WTC11 (cell line): ENCODE measurements around the gene BMP6. TPM values are rescaled to one million over a fixed set of nuclear protein-coding genes. Genes with fewer than 3 reads are reported as not detected.

ENCODE experiments used
- ATAC-seq: fragments of 200-7000 bp; cut with Tn5 transposase; 2 replicates; pipeline ENCODE4 v1.10.0; 2021; ENCODE audit warnings: mild to moderate bottlenecking, moderate library complexity
- Bru-seq: library from RNA; stranded (reverse); fragments of 400-500 nt; gene quantifications from one replicate; lab custom pipeline; 2021; lab: Mats Ljungman, UMichigan
- CTCF ChIA-PET: fragments of 300-600 bp; sonication (Branson Sonifier 250); formaldehyde crosslinking; loops from one replicate; lab custom pipeline; 2021; ENCODE audit warnings: antibody characterized with exemption; lab: Charles Lee
- POLR2A ChIA-PET: fragments of 350-600 bp; sonication (Branson Sonifier 250); formaldehyde crosslinking; loops from one replicate; lab custom pipeline; 2021; ENCODE audit warnings: antibody characterized with exemption; lab: Charles Lee
- DNase-seq: peaks from one replicate; pipeline ENCODE4 v3.0.0; 2021; ENCODE audit warnings: low spot score
- H3K27ac Mint-ChIP-seq: 2 replicates; pipeline ENCODE4 v1.8.0; 2021; ENCODE audit warnings: mixed read lengths
- H3K27me3 Mint-ChIP-seq: 2 replicates; pipeline ENCODE4 v1.8.0; 2021; ENCODE audit warnings: low read depth, mild to moderate bottlenecking, moderate library complexity, mixed read lengths
- H3K36me3 Mint-ChIP-seq: 2 replicates; pipeline ENCODE4 v1.8.0; 2021; ENCODE audit warnings: mixed read lengths
- H3K4me1 Mint-ChIP-seq: 2 replicates; pipeline ENCODE4 v1.8.0; 2022; ENCODE audit warnings: mixed read lengths
- H3K4me3 Mint-ChIP-seq: 2 replicates; pipeline ENCODE4 v1.8.0; 2021; ENCODE audit warnings: mild to moderate bottlenecking, moderate library complexity, mixed read lengths
- H3K9me3 Mint-ChIP-seq: 2 replicates; pipeline ENCODE4 v1.8.0; 2021; ENCODE audit warnings: mixed read lengths
- ATF2 ChIP-seq: sonication (generic); formaldehyde crosslinking; IDR thresholded peaks from 2 replicates; pipeline ENCODE4 v1.8.1; 2022; ENCODE audit warnings: low read depth, missing genetic modification reagents, borderline replicate concordance
- ETV6 ChIP-seq: sonication (generic); formaldehyde crosslinking; IDR thresholded peaks from 2 replicates; pipeline ENCODE4 v1.8.1; 2022; ENCODE audit warnings: mild to moderate bottlenecking, missing genetic modification reagents
- FOXK1 ChIP-seq: sonication (generic); formaldehyde crosslinking; IDR thresholded peaks from 2 replicates; pipeline ENCODE4 v1.8.0; 2022; ENCODE audit warnings: mild to moderate bottlenecking, moderate library complexity, missing genetic modification reagents
- GTF2I ChIP-seq: fragments of 250-450 bp; sonication (Bioruptor Pico); conservative IDR thresholded peaks from 2 replicates; pipeline ENCODE4 v1.4.0; 2021; ENCODE audit warnings: mild to moderate bottlenecking
- HMGXB4 ChIP-seq: sonication (generic); formaldehyde crosslinking; IDR thresholded peaks from 2 replicates; pipeline ENCODE4 v1.8.1; 2023; ENCODE audit warnings: mild to moderate bottlenecking, moderate library complexity, missing genetic modification reagents
- IRF2 ChIP-seq: sonication (generic); formaldehyde crosslinking; IDR thresholded peaks from 2 replicates; pipeline ENCODE4 v1.8.0; 2022; ENCODE audit warnings: low read depth, missing genetic modification reagents, borderline replicate concordance
- MAX ChIP-seq: sonication (generic); formaldehyde crosslinking; IDR thresholded peaks from 2 replicates; pipeline ENCODE4 v1.8.0; 2022; ENCODE audit warnings: mild to moderate bottlenecking, missing genetic modification reagents
- NFYB ChIP-seq: sonication (generic); formaldehyde crosslinking; conservative IDR thresholded peaks from 2 replicates; pipeline ENCODE4 v1.8.0; 2022; ENCODE audit warnings: low read depth, missing genetic modification reagents
- NR3C1 ChIP-seq: sonication (generic); formaldehyde crosslinking; conservative IDR thresholded peaks from 2 replicates; pipeline ENCODE4 v1.8.1; 2023; ENCODE audit warnings: low read depth, mild to moderate bottlenecking, missing genetic modification reagents
- PRRX2 ChIP-seq: fragments of 250-450 bp; sonication (Bioruptor Pico); IDR thresholded peaks from 2 replicates; pipeline ENCODE4 v1.8.0; 2021; ENCODE audit warnings: mild to moderate bottlenecking
- RORB ChIP-seq: fragments of 250-450 bp; sonication (Bioruptor Pico); IDR thresholded peaks from 2 replicates; pipeline ENCODE4 v1.9.0; 2021; ENCODE audit warnings: mild to moderate bottlenecking
- SP1 ChIP-seq: sonication (generic); formaldehyde crosslinking; conservative IDR thresholded peaks from 2 replicates; pipeline ENCODE4 v1.8.1; 2022; ENCODE audit warnings: missing genetic modification reagents
- TEAD4 ChIP-seq: sonication (generic); formaldehyde crosslinking; IDR thresholded peaks from 2 replicates; pipeline ENCODE4 v1.8.0; 2022; ENCODE audit warnings: mild to moderate bottlenecking, missing genetic modification reagents
- TP53 ChIP-seq: sonication (generic); formaldehyde crosslinking; IDR thresholded peaks from 2 replicates; pipeline ENCODE4 v1.8.1; 2023; ENCODE audit warnings: mild to moderate bottlenecking, missing genetic modification reagents
- ZNF138 ChIP-seq: sonication (generic); formaldehyde crosslinking; conservative IDR thresholded peaks from 2 replicates; pipeline ENCODE4 v1.8.1; 2022; ENCODE audit warnings: mild to moderate bottlenecking, moderate library complexity, missing genetic modification reagents
- ZNF219 ChIP-seq: sonication (generic); formaldehyde crosslinking; IDR thresholded peaks from 2 replicates; pipeline ENCODE4 v1.8.0; 2023; ENCODE audit warnings: missing genetic modification reagents, mild to moderate bottlenecking, borderline replicate concordance
- ZNF317 ChIP-seq: sonication (generic); formaldehyde crosslinking; IDR thresholded peaks from 2 replicates; pipeline ENCODE4 v1.8.1; 2023; ENCODE audit warnings: low read depth, mild to moderate bottlenecking, moderate library complexity, missing genetic modification reagents, borderline replicate concordance
- ZNF416 ChIP-seq: fragments of 250-450 bp; sonication (Bioruptor Pico); IDR thresholded peaks from 2 replicates; pipeline ENCODE4 v1.9.0; 2021; ENCODE audit warnings: mild to moderate bottlenecking, inconsistent platforms
- long read RNA-seq, 3 experiments: library from RNA in 1 of 3; library from capped mRNA in 1 of 3; library from polyadenylated mRNA in 1 of 3; unstranded in 2 of 3; stranded (forward) in 1 of 3; transcript quantifications; one replicate each; pipeline ENCODE4 v2.0.0, GENCODE V29; 2021
- total RNA-seq: library from RNA; stranded (reverse); gene quantifications from 3 replicates; pipeline ENCODE4 v1.2.3, GENCODE V29; 2021
- TF ChIP-seq, protein P1 (sequence below): sonication (generic); formaldehyde crosslinking; IDR thresholded peaks from 2 replicates; pipeline ENCODE4 v1.8.0; 2022; ENCODE audit warnings: missing genetic modification reagents
- TF ChIP-seq, protein P2 (sequence below): sonication (generic); formaldehyde crosslinking; IDR thresholded peaks from 2 replicates; pipeline ENCODE4 v1.8.0; 2023; ENCODE audit warnings: missing genetic modification reagents
- TF ChIP-seq, protein P3 (sequence below): sonication (generic); formaldehyde crosslinking; IDR thresholded peaks from 2 replicates; pipeline ENCODE4 v1.8.1; 2023; ENCODE audit warnings: mild to moderate bottlenecking, missing genetic modification reagents

Gene BMP6
- total RNA-seq (1.0 to 1.2 TPM (median 1.1 TPM) in 3 replicates), Bru-seq, nascent RNA (percentile 32 among the genes with signal in this experiment)
- long read RNA-seq, experiment 1, transcript BMP6-201 (7 exons, 2,780 nt): major isoform, 6 of 6 reads
- long read RNA-seq, experiment 1, partial matches to known transcripts: 0 of 6 reads
- long read RNA-seq, experiment 1, other reads (novel, unspliced or antisense): 0 of 6 reads
- long read RNA-seq, experiment 2: 0 reads
- long read RNA-seq, experiment 3, partial matches to known transcripts: 0 of 1 reads
- long read RNA-seq, experiment 3, other reads (novel, unspliced or antisense): 1 of 1 reads

DNA sequence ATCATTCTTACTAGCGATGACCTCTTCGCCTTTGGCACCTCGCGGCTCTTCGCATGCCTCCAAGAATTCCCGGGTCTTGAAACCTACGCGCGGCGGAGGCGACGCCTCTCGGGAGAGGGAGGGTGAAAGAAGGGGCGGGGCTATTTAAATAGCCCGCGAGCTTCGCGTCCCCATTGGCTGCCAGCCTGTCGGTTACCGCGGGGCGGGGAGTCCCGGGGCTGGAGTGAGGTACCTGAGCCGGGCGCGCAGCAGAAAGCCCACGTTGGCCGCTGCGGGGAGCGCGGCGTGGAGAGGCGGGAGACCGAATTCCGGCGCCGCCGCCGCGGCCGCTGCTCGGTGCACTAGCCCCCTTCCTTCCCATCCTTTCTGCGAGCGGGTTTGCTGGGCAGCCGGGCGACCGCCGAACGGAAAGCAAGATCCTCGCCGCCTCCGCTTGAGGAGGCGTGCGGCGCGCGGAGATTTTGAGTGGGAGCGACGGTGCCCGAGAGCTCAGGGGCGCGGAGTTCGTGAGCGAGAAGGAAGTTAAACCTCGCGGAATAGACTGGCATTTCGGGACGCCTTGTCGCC is at the start of gene BMP6:
TSS of gene BMP6 (plus strand) at position 251 of the 567 bp plus-strand sequence. CDS start 857 bp downstream, outside the sequence.
- Mint-ChIP-seq H3K4me3 (peak within 1 kb of the TSS; percentile 74), H3K36me3 (no peaks in the 10 kb centered on the region), H3K9me3 (no peaks in the 10 kb centered on the region), H3K4me1 (peaks cover 23% of the 10 kb centered on the region), H3K27ac (no peak within 1 kb of the TSS), H3K27me3 (peaks cover 80% of the 10 kb centered on the region)
- TF ChIP-seq, protein P1, sequence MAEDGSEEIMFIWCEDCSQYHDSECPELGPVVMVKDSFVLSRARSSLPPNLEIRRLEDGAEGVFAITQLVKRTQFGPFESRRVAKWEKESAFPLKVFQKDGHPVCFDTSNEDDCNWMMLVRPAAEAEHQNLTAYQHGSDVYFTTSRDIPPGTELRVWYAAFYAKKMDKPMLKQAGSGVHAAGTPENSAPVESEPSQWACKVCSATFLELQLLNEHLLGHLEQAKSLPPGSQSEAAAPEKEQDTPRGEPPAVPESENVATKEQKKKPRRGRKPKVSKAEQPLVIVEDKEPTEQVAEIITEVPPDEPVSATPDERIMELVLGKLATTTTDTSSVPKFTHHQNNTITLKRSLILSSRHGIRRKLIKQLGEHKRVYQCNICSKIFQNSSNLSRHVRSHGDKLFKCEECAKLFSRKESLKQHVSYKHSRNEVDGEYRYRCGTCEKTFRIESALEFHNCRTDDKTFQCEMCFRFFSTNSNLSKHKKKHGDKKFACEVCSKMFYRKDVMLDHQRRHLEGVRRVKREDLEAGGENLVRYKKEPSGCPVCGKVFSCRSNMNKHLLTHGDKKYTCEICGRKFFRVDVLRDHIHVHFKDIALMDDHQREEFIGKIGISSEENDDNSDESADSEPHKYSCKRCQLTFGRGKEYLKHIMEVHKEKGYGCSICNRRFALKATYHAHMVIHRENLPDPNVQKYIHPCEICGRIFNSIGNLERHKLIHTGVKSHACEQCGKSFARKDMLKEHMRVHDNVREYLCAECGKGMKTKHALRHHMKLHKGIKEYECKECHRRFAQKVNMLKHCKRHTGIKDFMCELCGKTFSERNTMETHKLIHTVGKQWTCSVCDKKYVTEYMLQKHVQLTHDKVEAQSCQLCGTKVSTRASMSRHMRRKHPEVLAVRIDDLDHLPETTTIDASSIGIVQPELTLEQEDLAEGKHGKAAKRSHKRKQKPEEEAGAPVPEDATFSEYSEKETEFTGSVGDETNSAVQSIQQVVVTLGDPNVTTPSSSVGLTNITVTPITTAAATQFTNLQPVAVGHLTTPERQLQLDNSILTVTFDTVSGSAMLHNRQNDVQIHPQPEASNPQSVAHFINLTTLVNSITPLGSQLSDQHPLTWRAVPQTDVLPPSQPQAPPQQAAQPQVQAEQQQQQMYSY (CRISPR knock-in tag): peak; percentile 45; the same call in 1 of the 2 replicates
- TF ChIP-seq PRRX2 (CRISPR knock-in tag) (no peak), HMGXB4 (peak; percentile 73; the same call in 1 of the 2 replicates), ZNF138 (CRISPR knock-in tag) (no peak), SP1 (CRISPR knock-in tag) (peak; percentile 34; the same call in 1 of the 2 replicates), TEAD4 (CRISPR knock-in tag) (no peak), ETV6 (CRISPR knock-in tag) (no peak), ZNF219 (CRISPR knock-in tag) (no peak), IRF2 (CRISPR knock-in tag) (no peak), ATF2 (CRISPR knock-in tag) (no peak), NFYB (peak; percentile 73), NR3C1 (0 out of 2 replicates have a peak, but pooled peaks have one; percentile 3), MAX (CRISPR knock-in tag) (peak; percentile 76), ZNF317 (0 out of 2 replicates have a peak, but pooled peaks have one; percentile 16)
- TF ChIP-seq, protein P2, sequence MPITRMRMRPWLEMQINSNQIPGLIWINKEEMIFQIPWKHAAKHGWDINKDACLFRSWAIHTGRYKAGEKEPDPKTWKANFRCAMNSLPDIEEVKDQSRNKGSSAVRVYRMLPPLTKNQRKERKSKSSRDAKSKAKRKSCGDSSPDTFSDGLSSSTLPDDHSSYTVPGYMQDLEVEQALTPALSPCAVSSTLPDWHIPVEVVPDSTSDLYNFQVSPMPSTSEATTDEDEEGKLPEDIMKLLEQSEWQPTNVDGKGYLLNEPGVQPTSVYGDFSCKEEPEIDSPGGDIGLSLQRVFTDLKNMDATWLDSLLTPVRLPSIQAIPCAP: no peak
- ATAC-seq: peak; percentile 82
- DNase-seq: peak; percentile 95
- POLR2A ChIA-PET: interaction anchor here (1.0 kb wide), 1 partner anchor 41 kb away, joined by 3 read pairs; no protein-coding TSS in a partner anchor
- CTCF ChIA-PET: interaction anchor here (0.7 to 1.9 kb wide), 6 partner anchors 53 to 266 kb away, joined by 3 to 12 read pairs (median 4); no protein-coding TSS in a partner anchor

GRCh38 chr6:7677229-7677628 is 48.7 kb upstream of the BMP6 start:
- no peak overlapping the region for H3K4me3 Mint-ChIP-seq
- no peak for ATAC-seq
- no peaks in the 10 kb centered on the region for H3K36me3 Mint-ChIP-seq
- H3K9me3 Mint-ChIP-seq: no peaks in the 10 kb centered on the region
- DNase-seq: no peak
- no peak overlapping the region for H3K27ac Mint-ChIP-seq
- peaks cover 37% of the 10 kb centered on the region for H3K4me1 Mint-ChIP-seq
- POLR2A ChIA-PET: no interaction called here
- TF ChIP-seq TP53 (CRISPR knock-in tag) (no peak), GTF2I (no peak), RORB (CRISPR knock-in tag) (no peak), ZNF416 (no peak), FOXK1 (CRISPR knock-in tag) (no peak), ZNF138 (CRISPR knock-in tag) (no peak)
- TF ChIP-seq, protein P3, sequence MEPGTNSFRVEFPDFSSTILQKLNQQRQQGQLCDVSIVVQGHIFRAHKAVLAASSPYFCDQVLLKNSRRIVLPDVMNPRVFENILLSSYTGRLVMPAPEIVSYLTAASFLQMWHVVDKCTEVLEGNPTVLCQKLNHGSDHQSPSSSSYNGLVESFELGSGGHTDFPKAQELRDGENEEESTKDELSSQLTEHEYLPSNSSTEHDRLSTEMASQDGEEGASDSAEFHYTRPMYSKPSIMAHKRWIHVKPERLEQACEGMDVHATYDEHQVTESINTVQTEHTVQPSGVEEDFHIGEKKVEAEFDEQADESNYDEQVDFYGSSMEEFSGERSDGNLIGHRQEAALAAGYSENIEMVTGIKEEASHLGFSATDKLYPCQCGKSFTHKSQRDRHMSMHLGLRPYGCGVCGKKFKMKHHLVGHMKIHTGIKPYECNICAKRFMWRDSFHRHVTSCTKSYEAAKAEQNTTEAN (CRISPR knock-in tag): no peak
- peaks cover 13% of the 10 kb centered on the region for H3K27me3 Mint-ChIP-seq
- CTCF ChIA-PET: no interaction called here
